Stimulated activated CD4-positive, alpha-beta T cell treated with anti-CD3 and anti-CD28 coated beads, Interleukin-1b, Interleukin-23, amount 100 ng/mL, for 24 hours (primary cell): Measurements from ENCODE around the gene PPP6R1.

Experiments
- DNase-seq, 4 experiments: peaks; one replicate each; pipeline ENCODE4 v3.0.0-alpha.2; 2020; ENCODE audit warnings: low read depth in 4 of 4, low spot score in 1 of 4

PPP6R1 gene

GRCh38 chr19:55279770-55280643, 21.2 kb upstream of the PPP6R1 start, which contains the start of gene HSPBP1:
Gene HSPBP1, minus strand, starts transcription at chr19:55280110. Its CDS starts 502 bp downstream, at chr19:55279608.
- peak; percentile 85 to 92 (median 90) for DNase-seq

DNA sequence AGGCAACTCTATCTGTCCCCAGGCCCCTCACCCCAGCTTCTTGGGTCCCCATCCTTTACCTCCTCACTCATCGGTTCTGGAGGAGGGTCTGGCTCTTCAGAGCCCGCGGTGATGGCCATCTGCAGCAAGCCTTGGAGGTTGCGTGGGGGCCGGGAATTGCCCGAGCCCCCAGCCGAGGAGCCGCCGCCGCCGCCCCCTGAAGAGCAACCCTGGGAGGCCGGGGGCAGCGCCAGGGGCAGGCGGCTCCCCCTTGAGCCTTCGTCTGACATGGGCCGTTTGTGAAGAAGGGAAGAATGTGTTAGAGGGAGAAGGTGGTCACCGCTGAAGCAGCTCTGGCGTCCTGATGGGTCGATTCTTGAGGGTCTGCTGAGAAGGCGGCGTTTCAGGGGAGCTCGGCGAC, 20.5 kb upstream of the PPP6R1 start:
- DNase-seq = no peak

DNA sequence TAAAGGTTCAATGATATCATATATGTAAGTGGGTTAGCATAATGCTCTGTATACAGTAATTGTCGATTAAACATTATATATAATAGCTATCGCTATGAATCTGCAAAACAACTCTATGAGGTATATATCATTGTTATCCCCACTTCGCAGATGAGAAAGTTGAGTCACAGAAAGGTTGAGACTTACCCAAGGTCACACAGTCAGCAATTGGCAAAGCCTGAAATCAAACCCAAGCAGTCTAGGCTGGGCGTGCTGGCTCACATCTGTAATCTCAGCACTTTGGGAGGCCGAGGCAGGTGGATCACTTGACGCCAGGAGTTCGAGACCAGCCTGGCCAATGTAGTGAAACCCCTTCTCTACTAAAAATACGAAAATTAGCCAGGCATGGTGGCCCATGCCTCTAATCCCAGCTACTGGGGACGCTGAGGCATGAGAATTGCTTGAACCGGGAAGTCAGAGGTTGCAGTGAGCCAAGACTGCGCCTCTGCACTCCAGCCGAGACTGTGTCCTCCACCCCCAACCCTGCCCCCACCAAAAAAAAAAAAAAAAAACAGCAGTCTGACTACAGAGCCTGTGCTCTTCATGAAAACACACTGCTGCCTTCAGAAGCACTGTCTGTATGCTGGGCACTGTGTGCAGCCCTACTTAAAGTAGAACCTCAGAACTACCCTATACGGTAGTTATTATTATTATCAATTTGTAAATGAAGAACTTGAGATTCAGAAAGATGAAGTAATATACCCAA, 19.7 kb upstream of the PPP6R1 start:
- no peak for DNase-seq

DNA sequence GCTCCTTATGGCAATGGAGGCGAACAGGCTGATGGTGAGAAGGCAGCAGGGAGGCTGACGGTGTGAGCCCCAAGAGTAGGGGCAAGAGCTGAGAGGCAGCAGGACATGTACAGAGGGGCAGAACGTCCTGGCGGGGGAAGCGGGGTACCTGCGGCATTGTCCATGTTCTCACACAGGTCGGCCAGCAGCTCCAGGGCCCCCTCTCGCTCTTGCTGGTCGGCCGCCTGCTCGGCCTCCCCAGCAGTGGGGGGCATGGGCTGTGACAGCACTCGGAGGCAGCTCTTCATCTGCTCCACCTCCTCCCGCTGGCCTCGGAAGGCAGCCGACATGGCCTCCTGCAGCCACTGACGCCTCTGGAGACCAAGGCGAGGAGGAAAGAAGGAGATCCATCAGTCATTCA, 18.7 kb upstream of the PPP6R1 start:
- no peak for DNase-seq

DNA sequence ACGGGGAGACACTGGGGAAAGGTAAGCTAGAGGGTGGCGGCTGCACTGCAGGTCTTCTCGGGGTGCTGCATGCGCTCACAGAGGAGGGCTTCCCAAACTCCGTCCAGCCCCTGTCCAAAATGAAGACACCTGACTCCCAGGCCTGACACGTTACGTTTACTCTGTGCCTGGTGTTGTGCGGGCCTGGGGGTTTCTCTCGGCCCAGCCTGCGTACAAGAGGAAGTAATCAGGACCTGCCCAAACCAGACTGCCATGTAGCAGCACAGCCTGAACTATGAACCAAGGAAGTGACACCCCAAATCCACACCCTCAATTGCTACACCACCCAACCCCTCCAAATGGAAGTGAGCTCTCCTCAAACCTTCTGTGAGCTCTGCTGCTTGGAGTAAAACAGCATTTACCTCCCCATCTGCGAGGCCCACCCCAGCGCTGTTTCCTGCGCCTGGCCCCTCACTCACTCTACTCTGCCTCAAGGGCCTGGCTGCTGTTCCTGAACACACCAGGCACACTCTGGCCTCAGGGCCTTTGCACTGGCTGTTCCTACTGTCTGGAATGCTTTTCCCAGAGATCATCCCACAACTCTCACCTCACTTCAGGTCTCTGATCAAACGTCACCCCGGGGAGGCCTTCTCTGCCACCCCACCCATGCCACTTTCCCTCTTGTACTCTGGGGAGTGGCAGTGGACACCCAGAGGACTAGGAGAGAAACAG, 18.1 kb upstream of the PPP6R1 start:
- no peak for DNase-seq

DNA sequence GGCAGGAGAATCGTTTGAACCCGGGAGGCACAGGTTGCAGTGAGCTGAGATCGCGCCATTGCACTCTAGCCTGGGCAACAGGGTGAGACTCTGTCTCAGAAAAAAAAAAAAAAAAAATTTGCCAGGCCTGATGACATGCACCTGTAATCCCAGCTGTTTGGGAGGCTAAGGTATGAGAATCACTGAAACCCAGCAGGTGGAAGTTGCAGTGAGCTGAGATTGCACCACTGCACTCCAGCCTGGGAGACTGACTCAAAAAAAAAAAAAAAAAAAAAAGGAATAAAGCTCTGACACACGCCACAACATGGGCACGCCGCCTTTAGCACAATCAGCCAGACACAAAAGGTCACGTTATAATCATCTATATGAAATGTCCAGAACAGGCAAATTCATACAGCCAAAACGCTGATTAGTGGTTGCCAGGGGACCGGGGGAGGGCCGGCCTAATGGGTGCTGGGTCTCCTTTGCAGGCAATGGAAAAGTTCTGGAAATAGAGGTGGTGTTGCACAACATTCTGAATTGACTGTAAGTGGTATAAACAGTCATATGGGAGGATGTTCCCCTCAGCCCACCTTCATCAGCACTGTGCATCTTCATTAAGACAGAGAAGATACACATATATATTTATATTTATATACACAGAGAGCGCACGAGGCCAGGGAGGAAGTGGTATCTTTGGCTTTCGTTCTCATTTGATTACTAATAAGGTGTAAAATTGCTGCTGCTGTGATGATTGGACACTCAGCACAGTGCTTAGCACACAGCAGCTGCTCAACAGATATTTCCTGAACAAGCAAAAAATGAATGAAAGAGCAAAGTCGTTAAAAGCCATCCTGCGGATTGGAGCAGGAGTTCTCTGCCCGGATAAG, 17.3 kb upstream of the PPP6R1 start:
- no peak for DNase-seq

DNA sequence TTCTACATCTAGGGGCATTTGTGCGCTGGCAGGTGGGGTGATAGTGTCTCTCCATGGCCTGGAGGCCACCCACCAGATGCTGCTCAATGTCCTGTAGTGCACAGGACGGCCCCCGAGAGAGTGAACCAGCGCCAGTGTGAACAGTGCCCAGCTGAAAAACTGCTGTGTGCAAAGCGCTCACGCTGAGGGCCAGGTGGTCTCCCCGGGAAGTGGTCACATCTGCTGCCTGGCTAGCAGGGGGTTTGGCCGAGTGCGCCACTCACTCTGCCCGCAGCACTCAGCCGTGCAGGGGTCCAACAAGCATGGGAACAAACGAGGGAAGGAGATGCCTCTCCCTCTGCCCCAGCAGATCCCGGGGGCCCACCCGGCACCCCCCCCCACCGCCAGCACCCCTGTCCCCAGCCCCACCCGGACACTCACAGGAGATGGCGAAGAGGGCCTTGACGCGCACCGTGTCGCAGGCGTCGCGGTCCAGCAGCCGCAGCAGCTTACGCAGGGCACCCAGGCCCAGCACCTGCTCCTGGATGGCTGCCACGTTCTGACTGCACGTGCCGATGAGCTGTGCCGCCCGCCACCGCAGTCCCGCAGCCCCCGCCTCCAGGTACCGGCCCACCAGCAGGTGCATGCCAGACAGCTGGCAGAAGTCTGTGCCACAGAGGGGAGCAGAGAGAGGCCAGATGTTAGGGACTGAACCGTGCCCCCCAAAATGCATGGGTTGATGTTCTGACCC, 15.3 kb upstream of the PPP6R1 start:
- DNase-seq = no peak

DNA sequence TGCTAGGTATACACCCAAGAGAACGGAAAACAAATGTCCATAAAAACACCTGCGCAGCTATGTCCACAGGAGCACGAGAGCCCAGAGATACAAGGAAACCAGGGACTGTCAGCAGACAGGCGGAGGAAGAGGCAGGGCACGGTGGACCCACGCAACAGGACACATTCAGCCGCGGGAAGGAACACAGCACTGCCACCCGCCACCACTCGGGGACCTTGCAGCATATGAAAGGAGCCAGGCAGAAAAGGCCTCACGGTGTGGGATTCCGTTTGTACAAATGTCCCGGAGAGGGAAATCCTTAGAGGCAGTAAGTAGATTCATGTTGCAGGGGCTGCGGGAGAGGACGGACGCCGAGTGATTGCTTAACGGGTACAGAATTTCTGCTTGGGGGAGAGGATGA, 13.3 kb upstream of the PPP6R1 start:
- no peak for DNase-seq

GRCh38 chr19:55270172-55270942, 11.5 kb upstream of the PPP6R1 start:
- no peak for DNase-seq

DNA sequence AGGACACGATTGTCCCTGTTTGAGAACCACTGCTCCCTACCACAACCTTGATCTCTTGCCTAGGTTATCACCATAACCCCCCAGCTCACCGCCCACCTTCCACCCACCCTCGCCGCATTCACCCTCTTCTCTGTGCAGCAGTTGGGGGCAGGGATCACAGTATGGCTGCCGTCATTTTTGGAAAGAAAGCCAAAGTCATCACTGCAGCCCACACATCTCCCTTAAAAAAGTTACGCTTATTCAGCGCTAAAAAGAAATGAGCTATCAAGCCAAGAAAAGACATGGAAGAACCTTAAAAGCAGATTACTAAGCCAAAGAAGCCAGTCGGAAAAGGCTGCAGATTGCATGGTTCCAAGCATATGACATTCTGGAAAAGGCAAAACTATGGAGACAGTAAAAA, 10.5 kb upstream of the PPP6R1 start:
- DNase-seq = no peak

DNA sequence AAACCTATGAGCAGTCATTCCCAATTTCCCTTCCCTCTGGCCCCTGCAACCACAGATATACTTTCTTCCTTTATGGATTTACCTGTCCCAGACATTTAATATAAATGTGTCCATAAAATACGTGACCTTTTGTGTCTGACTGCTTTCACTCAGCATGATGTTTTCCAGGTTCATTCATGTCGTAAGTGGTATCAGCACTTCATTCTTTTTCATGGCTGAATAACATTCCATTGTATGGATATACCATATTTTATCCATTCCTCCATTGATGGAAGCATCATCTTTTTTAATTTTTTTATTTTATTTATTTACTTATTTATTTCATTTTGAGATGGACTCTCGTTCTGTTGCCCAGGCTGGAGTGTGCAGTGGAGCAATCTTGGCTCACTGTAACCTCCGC, 8.0 kb upstream of the PPP6R1 start:
- no peak for DNase-seq

DNA sequence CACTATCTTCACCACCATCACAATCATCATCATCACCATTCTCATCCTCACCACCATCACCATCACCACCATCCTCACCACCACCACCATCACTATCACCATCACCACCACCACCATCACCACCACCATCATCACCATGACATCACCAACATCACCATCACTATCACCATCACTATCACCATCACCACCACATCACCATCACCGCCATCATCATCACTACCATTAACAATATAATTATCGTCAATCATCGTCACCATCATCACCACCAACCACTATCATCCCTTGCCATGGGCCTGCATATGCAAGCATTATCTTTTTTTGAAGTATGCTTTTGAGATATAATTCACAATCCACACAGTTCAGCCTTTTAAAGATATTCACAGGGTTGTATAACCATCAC, 7.6 kb upstream of the PPP6R1 start:
- DNase-seq = no peak

DNA sequence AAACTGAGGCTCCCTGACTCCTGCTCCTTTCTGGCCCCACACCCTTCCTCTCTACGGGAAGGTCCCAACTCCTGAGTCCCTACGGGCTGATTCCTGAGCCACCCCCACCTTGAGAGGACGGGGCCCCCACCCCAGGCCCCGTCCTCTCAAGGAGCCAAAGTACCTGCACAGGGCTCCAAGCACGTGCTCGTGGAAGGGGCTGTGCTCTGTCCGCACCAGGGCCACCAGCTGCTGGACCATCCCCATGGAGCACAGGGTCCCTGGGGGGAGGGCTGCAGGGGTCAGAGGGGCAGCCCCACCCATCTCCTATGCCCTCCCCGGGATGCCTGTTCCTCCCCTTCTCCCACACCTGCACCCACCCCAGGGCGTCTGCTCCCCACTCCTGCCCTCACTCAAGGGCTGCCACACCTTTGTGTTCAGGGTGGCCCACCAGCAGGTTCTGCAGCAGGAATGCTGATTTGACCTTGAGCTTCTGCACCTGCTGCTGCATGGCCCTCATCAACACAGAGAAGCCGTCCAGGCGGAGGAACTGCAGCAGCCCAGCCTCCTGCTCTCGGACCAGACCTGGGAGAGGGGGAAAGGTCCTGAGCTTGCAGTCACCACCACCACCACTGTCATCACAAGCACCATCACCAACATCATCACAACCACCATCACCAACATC, 7.0 kb upstream of the PPP6R1 start:
- no peak for DNase-seq

- no peak for DNase-seq
Observed at GRCh38 chr19:55265173-55265572, 6.4 kb upstream of the PPP6R1 start.

DNA sequence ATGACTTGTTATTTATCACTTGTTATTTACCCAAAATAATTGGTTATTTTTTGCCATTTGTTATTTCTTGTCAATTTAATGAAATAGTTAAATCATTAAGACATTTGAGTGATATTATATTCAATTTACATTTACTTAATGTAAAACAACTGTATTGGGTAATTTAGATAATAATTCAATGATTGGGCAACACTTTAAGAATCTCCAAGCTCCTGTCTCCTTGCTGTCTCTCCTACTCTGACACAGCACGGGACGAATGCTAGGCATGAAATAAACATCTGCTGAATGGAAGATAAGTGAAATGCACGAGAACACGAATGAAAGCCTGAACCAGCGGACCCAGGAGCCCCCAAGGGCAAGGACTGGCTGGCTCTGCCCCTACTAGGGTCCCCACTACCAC, 5.7 kb upstream of the PPP6R1 start:
- DNase-seq = no peak

DNA sequence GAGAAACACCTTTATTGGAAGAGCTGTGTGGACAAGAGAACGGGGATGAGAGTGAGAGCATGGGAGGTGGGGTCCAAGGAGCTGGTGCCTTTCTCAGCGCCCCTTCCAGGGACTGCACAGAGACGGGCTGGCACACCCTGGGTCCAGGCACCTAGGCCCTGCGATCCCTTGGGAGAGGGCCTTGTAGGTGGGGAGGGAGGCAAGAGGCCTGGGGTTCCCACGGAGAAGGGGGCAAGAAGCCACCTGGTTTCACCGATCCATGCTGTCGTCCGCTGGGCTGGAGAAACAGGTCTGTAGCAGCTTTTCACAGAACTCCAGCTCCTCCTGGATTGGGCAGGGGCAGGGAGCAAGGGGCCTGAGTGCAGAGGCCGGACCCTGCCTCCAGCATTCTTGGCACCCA, 3.5 kb upstream of the PPP6R1 start:
- no peak for DNase-seq

DNA sequence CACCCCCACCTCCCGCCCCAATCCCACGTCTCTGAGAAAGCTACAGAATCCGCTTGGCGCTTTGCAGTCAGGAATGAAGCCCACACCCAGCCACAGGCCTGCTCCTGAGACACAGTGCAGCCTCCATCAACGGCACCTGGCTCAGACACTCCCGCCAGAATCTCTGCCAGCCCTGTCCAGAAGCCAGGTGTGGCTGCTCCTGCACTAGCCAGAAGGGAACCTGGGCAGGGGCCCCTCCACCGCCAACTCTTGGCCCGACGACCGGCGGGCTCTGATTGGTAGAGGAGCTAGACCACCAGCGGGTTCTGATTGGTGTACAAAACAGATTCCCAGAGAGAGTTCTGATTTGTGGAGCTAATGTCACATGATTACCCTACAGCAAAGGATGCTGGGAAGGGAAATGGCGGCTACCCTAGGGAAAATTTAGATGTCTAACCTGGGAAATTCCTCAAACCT, 2.9 kb upstream of the PPP6R1 start:
- no peak for DNase-seq

DNA sequence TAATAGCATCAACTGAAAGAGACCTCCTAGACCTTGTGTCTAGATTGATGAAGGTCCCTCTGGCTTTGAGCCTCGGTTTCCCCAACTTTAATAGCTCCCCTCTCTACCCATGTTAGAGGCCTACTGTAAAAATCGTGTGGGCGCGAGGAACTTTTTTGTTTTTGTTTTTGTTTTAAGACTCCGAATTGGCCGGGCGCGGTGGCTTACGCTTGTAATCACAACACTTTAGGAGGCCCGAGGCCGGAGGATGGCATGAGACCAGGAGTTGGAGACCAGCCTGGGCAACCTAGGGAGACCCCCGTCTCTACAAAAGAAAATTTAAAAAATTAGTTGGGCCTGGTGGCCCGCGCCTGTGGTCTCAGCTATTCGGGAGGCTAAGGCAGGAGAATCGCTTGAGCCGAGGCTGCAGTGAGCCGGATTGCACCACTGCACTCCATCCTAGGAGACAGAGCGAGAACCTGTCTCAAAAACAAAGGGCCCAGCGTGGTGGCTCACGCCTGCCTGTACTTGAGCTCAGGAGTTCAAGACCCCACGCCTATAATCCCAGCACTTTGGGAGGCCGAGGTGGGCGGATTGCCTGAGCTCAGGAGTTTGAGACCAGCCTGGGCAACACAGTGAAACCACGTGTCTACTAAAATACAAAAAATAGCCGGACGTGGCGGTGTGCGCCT, 858 bp upstream of the PPP6R1 start:
- DNase-seq = no peak
